ENCODE results near the gene ATP13A2. TPM values are rescaled to one million over a fixed set of nuclear protein-coding genes. Genes with fewer than 3 reads are reported as not detected.
A peak's percentile ranks its signal among the peaks of the same experiment; 100 is the strongest.

The ATP13A2 gene
- total RNA-seq, 1 donor from 2014 or later, result 39.2 TPM

GRCh38 chr1:17014671-17015567 is 3.2 kb upstream of the ATP13A2 start:
- peaks cover 13% of the 10 kb centered on the region in 2 donors for H3K4me1 ChIP-seq
- no peaks in the 10 kb centered on the region for H3K9me3 ChIP-seq
- H3K4me3 ChIP-seq, result no peak overlapping the region
- H3K27me3 ChIP-seq, result no peaks in the 10 kb centered on the region
- TF ChIP-seq CTCF (IDR thresholded peaks at IDR 0.05), result no peak
- intact Hi-C loops (cut with DNase I), result no loop called here
- DNase-seq (ENCODE audit: low spot score in 2 of 2), result peak in 1 of 2 donors; percentile 27
- H3K27ac ChIP-seq, result no peak overlapping the region
- H3K36me3 ChIP-seq, result peaks cover 16 to 23% of the 10 kb centered on the region in 2 donors

- intact Hi-C loops (cut with DNase I), result loop anchor here (2.0 kb wide), 1 partner anchor 39 kb away; no protein-coding TSS in a partner anchor
- no peak overlapping the region for H3K4me3 ChIP-seq
- H3K4me1 ChIP-seq, result peaks cover 13 to 14% of the 10 kb centered on the region in 2 donors
These were observed 2.0 kb upstream of the ATP13A2 start for GRCh38 chr1:17013491-17014320.

GRCh38 chr1:17012775-17013490 is 1.2 kb upstream of the ATP13A2 start:
- TF ChIP-seq CTCF (IDR thresholded peaks at IDR 0.05), result no peak
- no peak for DNase-seq (ENCODE audit: low spot score in 2 of 2)
- H3K27me3 ChIP-seq, result no peaks in the 10 kb centered on the region
- H3K9me3 ChIP-seq, result no peaks in the 10 kb centered on the region
- intact Hi-C loops (cut with DNase I), result loop anchor here (2.0 kb wide), 1 partner anchor 40 kb away; no protein-coding TSS in a partner anchor
- no peak overlapping the region for H3K4me3 ChIP-seq
- no peak overlapping the region for H3K27ac ChIP-seq
- peaks cover 13 to 14% of the 10 kb centered on the region in 2 donors for H3K4me1 ChIP-seq
- peaks cover 2 to 4% of the 10 kb centered on the region in 2 donors for H3K36me3 ChIP-seq

More at GRCh38 chr1:17013491-17014320, 2.0 kb upstream of the ATP13A2 start:
- Histone ChIP-seq H3K36me3 (peaks cover 7 to 11% of the 10 kb centered on the region in 2 donors), H3K9me3 (no peaks in the 10 kb centered on the region), H3K27me3 (no peaks in the 10 kb centered on the region), H3K27ac (no peak overlapping the region)
- DNase-seq (ENCODE audit: low spot score in 2 of 2), result peak in 1 of 2 donors; percentile 61
- TF ChIP-seq CTCF (IDR thresholded peaks at IDR 0.05), result no peak

- Histone ChIP-seq H3K4me3 (peak overlapping the region; percentile 84 to 90), H3K27me3 (no peaks in the 10 kb centered on the region), H3K4me1 (peaks cover 13 to 14% of the 10 kb centered on the region in 2 donors), H3K27ac (no peak overlapping the region), H3K36me3 (no peaks in the 10 kb centered on the region), H3K9me3 (no peaks in the 10 kb centered on the region)
- DNase-seq (ENCODE audit: low spot score in 2 of 2), result no peak
- intact Hi-C loops (cut with DNase I), result loop anchor here (1.0 kb wide), 1 partner anchor 48 kb away; no protein-coding TSS in a partner anchor
- no peak for TF ChIP-seq CTCF (IDR thresholded peaks at IDR 0.05)
These were observed 663 bp downstream of the ATP13A2 start for GRCh38 chr1:17011092-17011438.

- H3K9me3 ChIP-seq, result no peaks in the 10 kb centered on the region
- no peak overlapping the region for H3K4me3 ChIP-seq
- H3K4me1 ChIP-seq, result peaks cover 13 to 14% of the 10 kb centered on the region in 2 donors
- no peak overlapping the region for H3K27ac ChIP-seq
- intact Hi-C loops (cut with DNase I), result no loop called here
- TF ChIP-seq CTCF (IDR thresholded peaks at IDR 0.05), result no peak
- no peak for DNase-seq (ENCODE audit: low spot score in 2 of 2)
- H3K27me3 ChIP-seq, result no peaks in the 10 kb centered on the region
- peaks cover 8 to 10% of the 10 kb centered on the region in 2 donors for H3K36me3 ChIP-seq
These were observed 2.0 kb downstream of the ATP13A2 start for GRCh38 chr1:17009706-17010105.
